Measurements from ENCODE around the gene MIX23.
A peak's percentile ranks its signal among the peaks of the same experiment; 100 is the strongest.

Gene MIX23

GRCh38 chr3:122382888-122383666 lies at the start of gene MIX23:
TSS of gene MIX23 (minus strand) at chr3:122383231. CDS start at chr3:122383224, 7 bp downstream.
- DNase-seq = peak; percentile 83

- DNase-seq = no peak
Measured at GRCh38 chr3:122430371-122430770, 47.3 kb upstream of the MIX23 start.

DNA sequence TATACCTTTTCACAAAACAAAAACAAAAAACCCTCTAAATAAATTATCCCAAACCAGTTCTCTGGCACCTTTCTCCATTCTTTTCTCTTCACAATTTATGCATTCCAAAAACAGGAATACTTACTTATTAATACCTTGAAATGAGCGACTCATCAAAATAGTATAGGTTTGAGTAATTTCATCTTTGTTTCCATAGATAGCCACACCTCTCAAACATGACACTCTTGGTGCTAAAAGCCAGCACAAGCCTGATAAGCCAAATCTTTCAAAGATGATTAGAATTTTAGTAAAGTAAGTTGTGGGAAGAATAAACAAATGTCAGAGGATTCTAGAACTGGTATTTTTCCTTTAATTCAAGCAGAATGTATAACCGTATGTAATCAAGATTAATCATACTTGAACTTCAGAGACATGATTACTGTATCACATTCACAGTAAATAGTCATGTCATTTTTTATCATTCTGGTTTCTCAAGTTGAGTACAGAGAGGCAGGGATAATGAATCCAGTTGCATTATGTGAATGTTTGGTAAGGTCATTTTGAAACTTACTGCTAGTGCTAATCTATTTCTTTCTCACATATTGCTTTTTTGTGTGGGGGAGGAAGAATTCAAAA lies 44.9 kb upstream of the MIX23 start:
- peak; percentile 29 for DNase-seq

GRCh38 chr3:122421836-122422235 lies 38.8 kb upstream of the MIX23 start:
- DNase-seq = no peak

- DNase-seq = no peak
Measured at GRCh38 chr3:122421101-122421500, 38.1 kb upstream of the MIX23 start.

DNA sequence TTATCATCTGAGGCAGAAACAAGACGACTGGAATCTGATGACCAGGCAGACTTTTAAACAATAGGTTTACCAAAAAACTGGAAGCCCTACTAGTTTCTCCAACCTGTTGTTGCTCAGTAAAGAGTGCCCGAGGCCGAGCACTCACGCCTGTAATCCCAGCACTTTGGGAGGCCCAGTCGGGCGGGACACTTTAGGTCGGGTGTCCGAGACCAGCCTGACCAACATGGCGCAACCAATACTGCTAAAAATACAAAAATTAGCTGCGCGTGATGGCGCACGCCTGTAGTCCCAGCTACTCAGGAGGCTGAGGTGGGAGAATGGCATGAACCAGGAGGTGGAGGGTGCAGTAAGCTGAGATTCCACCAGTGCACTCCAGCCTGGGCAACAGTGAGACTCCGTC lies 33.9 kb upstream of the MIX23 start:
- DNase-seq = no peak

DNA sequence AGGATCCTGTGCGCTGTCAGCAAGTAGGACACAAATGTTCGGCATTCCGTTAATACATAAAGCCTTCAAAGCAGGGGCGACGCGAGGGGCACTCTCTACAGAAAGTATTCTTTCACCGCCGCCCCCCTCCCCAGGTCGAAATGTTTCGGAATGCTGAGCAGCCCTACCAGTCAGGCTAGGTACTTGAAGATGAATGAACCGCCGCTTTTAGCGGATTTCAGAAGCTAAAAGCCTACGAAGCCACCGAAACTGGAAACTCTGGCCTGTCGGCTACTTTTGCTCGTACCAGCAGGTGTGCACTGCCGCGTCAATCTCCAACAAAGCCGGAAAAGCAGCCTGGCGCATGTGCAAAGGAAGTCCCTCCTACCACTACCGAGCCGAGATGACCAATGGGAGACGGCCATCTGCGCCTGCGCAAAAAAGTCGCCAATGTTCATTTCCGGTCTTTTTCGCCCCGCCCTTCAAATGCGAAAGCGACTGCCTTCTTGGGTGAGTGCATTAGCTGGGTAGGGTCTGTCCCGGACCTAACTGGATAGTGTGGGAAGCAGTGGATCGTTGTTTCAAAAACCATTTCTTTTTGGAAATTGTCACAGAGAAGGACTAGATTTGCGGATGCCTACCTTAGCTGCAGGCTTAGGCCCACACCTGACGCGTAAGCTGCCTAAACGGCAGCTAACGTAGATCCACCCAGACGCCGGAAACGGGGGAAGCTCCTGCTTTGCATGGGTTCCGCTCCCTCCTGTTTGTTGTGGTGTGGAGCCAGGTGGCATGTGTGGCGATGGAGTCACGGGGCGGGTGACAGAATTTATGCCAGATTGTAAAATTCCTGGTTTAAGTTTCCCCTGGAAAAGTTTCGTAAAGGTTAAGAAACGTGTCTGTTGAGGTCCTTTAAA lies 33.0 kb upstream of the MIX23 start, which contains the start of gene WDR5B:
Gene WDR5B, minus strand, starts transcription at position 301 of the 893 bp plus-strand sequence. CDS start 534 bp downstream, outside the sequence.
- peak; percentile 93 for DNase-seq

DNA sequence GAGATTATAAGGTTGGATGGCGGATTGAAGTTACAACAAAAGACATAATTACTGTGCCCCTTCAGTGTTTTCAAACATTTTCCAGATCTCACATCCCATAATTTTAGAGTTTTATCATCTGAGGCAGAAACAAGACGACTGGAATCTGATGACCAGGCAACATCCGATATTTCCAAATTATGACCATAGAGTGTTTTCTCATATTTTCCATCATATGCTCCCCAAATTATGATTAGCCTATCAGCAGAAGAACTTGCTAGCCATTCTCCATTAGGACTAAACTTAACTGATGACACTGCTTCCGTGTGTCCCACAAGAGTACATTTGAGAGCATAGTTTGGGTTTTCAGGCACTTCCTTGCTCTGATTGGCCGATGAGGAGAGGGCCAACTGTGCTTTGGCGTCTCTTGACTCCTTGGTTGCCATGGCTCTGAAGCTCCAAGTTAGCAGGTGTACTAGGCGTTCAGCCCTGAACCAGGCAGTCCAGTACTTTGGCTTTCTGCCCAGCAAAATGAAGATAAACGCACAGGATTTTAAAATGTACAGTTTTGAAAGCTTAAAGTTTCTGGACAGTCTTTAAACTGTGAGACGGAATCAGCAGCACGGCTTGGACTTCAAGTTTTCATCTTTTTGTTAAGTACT lies 32.2 kb upstream of the MIX23 start:
- DNase-seq = peak; percentile 43

- no peak for DNase-seq
Measured at GRCh38 chr3:122414391-122414790, 31.4 kb upstream of the MIX23 start.

DNA sequence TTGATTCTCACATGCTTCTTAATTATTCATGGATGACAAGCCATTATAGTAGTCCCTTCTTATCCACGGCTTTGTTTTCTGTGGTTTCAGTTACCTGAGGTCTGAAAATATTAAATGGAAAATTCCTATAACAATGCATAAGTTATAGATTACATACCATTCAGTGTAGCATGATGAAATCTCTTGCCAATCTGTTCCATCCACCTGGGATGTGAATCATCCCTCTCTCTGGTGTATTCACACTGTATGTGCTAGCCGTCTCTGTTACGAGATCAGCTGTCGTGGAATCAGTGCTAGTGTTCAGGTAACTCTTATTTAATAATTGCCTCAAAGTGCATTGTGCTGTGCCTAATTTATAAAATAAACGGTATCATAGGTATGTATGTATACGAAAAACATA lies 27.6 kb upstream of the MIX23 start:
- DNase-seq = no peak

GRCh38 chr3:122410111-122410510 lies 27.1 kb upstream of the MIX23 start:
- DNase-seq = no peak

DNA sequence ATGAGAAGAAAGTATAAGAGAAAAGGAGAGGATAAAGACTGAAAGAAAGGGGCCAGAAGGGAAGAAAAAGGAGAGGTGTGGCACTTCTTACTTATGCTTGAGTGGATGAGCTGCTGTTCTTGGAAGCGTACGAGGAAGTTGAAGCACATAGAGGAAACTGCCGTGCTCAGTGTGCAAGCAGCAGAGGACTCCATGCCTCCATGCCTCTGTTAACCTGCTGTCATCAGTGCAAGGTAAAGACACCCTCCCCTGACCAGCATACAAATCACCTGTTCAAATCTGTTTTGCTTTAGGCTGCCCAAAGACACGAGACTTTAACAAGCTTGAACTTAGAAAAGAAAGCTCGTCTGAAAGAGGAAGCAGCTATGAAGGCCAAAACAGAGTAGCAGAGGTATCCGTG lies 26.4 kb upstream of the MIX23 start:
- DNase-seq = no peak

- DNase-seq = no peak
Measured at GRCh38 chr3:122407946-122408345, 24.9 kb upstream of the MIX23 start.

DNA sequence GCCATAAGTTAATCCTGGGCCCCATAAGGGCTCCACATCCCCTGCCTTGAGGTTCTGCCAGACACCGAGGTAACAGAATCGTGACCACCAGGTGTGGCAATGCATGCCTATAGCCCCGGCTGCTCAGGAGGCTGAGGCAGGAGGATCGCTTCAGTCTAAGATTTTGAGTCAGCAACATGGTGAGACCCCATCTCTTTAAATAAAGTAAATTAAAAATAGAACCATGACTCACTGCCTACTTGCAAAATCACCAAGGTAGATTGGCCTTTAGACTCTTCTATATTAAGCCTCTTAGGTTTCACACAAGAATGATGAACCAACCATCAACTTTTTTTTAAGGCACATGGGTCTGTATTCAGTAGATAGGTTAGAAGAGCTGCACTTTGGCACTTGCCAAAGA lies 23.2 kb upstream of the MIX23 start:
- DNase-seq = no peak

- DNase-seq = no peak
Measured at GRCh38 chr3:122405015-122405414, 22.0 kb upstream of the MIX23 start.

- no peak for DNase-seq
Measured at GRCh38 chr3:122403489-122403888, 20.5 kb upstream of the MIX23 start.

DNA sequence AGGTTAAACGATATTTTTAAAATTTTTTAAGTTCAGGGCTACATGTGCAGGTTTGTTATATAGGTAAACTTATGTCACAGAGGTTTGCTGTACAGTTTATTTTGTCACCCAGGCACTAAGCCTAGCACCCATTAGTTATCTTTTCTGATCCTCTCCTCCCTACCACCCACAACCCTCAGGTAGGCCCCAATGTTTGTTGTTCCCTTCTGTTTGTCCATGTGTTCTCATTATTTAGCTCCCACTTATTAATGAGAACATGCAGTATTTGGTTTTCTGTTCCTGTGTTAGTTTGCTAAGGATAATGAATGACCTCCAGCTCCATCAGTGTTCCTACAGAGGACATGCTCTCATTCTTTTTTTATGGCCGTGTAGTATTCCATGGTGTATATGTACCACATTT lies 15.9 kb upstream of the MIX23 start:
- DNase-seq = no peak

GRCh38 chr3:122397201-122397600 lies 14.2 kb upstream of the MIX23 start:
- DNase-seq = no peak

- no peak for DNase-seq
Measured at GRCh38 chr3:122396511-122396910, 13.5 kb upstream of the MIX23 start.

GRCh38 chr3:122395582-122395981 lies 12.6 kb upstream of the MIX23 start:
- no peak for DNase-seq

GRCh38 chr3:122394173-122394572 lies 11.1 kb upstream of the MIX23 start:
- no peak for DNase-seq

GRCh38 chr3:122392868-122393844 lies 10.1 kb upstream of the MIX23 start:
- peak; percentile 63 for DNase-seq
